Neutrophil (primary cell): ENCODE measurements around the gene NOL6.

Experiments used
- H3K27ac ChIP-seq: fragments of 200-600 bp; sonication (generic); 2 replicates; pipeline ENCODE4 v1.5.1; 2016; ENCODE audit warnings: mild to moderate bottlenecking, moderate library complexity
- H3K27me3 ChIP-seq: fragments of 200-600 bp; sonication (generic); 2 replicates; pipeline ENCODE4 v1.6.0; 2016; ENCODE audit warnings: mild to moderate bottlenecking
- H3K36me3 ChIP-seq: fragments of 200-600 bp; sonication (generic); 2 replicates; pipeline ENCODE4 v1.5.1; 2017
- H3K4me1 ChIP-seq, 2 experiments: fragments of 200-600 bp in 1 of 2; sonication (generic) in 1 of 2; 1 replicate in 1 of 2; 2 replicates in 1 of 2; pipeline versions ENCODE4 v1.5.1 to v1.6.1; 2013 to 2016; ENCODE audit warnings: low read depth in 1 of 2, low read length in 1 of 2, mild to moderate bottlenecking in 1 of 2, moderate library complexity in 1 of 2; ENCODE audit not compliant: control insufficient read depth in 1 of 2, insufficient read depth in 1 of 2
- H3K4me3 ChIP-seq, 2 experiments: fragments of 200-600 bp in 1 of 2; sonication (generic) in 1 of 2; 1 replicate in 1 of 2; 2 replicates in 1 of 2; pipeline ENCODE4 v1.5.1; 2013 to 2016; ENCODE audit warnings: low read depth in 1 of 2, low read length in 1 of 2, mild to moderate bottlenecking in 1 of 2, moderate library complexity in 1 of 2
- H3K9me3 ChIP-seq: fragments of 200-600 bp; sonication (generic); 2 replicates; pipeline ENCODE4 v1.5.1; 2016
- CTCF ChIP-seq: fragments of 200-600 bp; sonication (generic); IDR thresholded peaks from 2 replicates; pipeline ENCODE4 v1.5.1; 2016; ENCODE audit warnings: antibody characterized with exemption

Gene NOL6

GRCh38 chr9:33418090-33418489 lies 55.6 kb downstream of the NOL6 start:
- H3K9me3 ChIP-seq: no peaks in the 10 kb centered on the region
- no peaks in the 10 kb centered on the region for H3K27me3 ChIP-seq
- no peak for TF ChIP-seq CTCF
- H3K36me3 ChIP-seq: no peaks in the 10 kb centered on the region
- H3K27ac ChIP-seq: no peak overlapping the region
- H3K4me1 ChIP-seq: no peaks in the 10 kb centered on the region
- no peak overlapping the region for H3K4me3 ChIP-seq

- H3K9me3 ChIP-seq: no peaks in the 10 kb centered on the region
- H3K27ac ChIP-seq: no peak overlapping the region
- H3K36me3 ChIP-seq: no peaks in the 10 kb centered on the region
- no peaks in the 10 kb centered on the region for H3K4me1 ChIP-seq
- no peak for TF ChIP-seq CTCF
- H3K4me3 ChIP-seq: no peak overlapping the region
- H3K27me3 ChIP-seq: no peaks in the 10 kb centered on the region
These were observed 56.7 kb downstream of the NOL6 start for GRCh38 chr9:33416996-33417395.

GRCh38 chr9:33415501-33416038 lies 58.2 kb downstream of the NOL6 start:
- H3K27ac ChIP-seq: no peak overlapping the region

GRCh38 chr9:33414889-33415500 lies 58.7 kb downstream of the NOL6 start:
- Histone ChIP-seq H3K36me3 (no peaks in the 10 kb centered on the region), H3K27me3 (no peaks in the 10 kb centered on the region), H3K4me1 (no peaks in the 10 kb centered on the region), H3K27ac (no peak overlapping the region), H3K4me3 (no peak overlapping the region), H3K9me3 (no peaks in the 10 kb centered on the region)
- no peak for TF ChIP-seq CTCF

More at GRCh38 chr9:33415501-33416038, 58.2 kb downstream of the NOL6 start:
- Histone ChIP-seq H3K9me3 (no peaks in the 10 kb centered on the region), H3K4me3 (no peak overlapping the region), H3K36me3 (no peaks in the 10 kb centered on the region), H3K4me1 (no peaks in the 10 kb centered on the region), H3K27me3 (no peaks in the 10 kb centered on the region)
- TF ChIP-seq CTCF: no peak

- H3K27me3 ChIP-seq: no peaks in the 10 kb centered on the region
- H3K36me3 ChIP-seq: no peaks in the 10 kb centered on the region
- H3K4me1 ChIP-seq: no peaks in the 10 kb centered on the region
- H3K27ac ChIP-seq: no peak overlapping the region
- TF ChIP-seq CTCF: no peak
- no peak overlapping the region for H3K4me3 ChIP-seq
- no peaks in the 10 kb centered on the region for H3K9me3 ChIP-seq
These were observed 59.5 kb downstream of the NOL6 start for GRCh38 chr9:33414268-33414667.
